HepG2 (cell line): ENCODE data around the gene SLC26A5. TPM values are rescaled to one million over a fixed set of nuclear protein-coding genes. Genes with fewer than 3 reads are reported as not detected.

ENCODE experiments used
- BORCS8-MEF2B ChIP-seq: sonication (generic); formaldehyde crosslinking; IDR thresholded peaks from 2 replicates; pipeline ENCODE4 v1.8.0; 2022; ENCODE audit warnings: mild to moderate bottlenecking, missing genetic modification reagents
- ERF ChIP-seq: IDR thresholded peaks from 2 replicates; pipeline ENCODE4 v1.6.1; 2018; ENCODE audit warnings: missing biosample characterization, missing genetic modification reagents
- GFI1 ChIP-seq: sonication (generic); formaldehyde crosslinking; IDR thresholded peaks from 2 replicates; pipeline ENCODE4 v1.5.0; 2020; ENCODE audit warnings: missing genetic modification reagents, mild to moderate bottlenecking, borderline replicate concordance
- KLF11 ChIP-seq: IDR thresholded peaks from 2 replicates; pipeline ENCODE4 v1.6.1; 2016; ENCODE audit warnings: missing compliant biosample characterization
- MAFG ChIP-seq: sonication (generic); formaldehyde crosslinking; IDR thresholded peaks from 2 replicates; pipeline ENCODE4 v1.5.1; 2020; ENCODE audit warnings: mild to moderate bottlenecking, missing genetic modification reagents
- MIER3 ChIP-seq: IDR thresholded peaks from 2 replicates; pipeline ENCODE4 v1.6.1; 2016; ENCODE audit warnings: missing compliant biosample characterization, borderline replicate concordance
- MXD4 ChIP-seq: IDR thresholded peaks from 2 replicates; pipeline ENCODE4 v1.6.1; 2016; ENCODE audit warnings: mild to moderate bottlenecking, missing biosample characterization, missing genetic modification reagents
- NR2F1 ChIP-seq, 2 experiments: fragments of 450-650 bp in 1 of 2; formaldehyde crosslinking in 1 of 2; IDR thresholded peaks; 2 replicates each; pipeline versions ENCODE4 v1.5.0 to v1.6.1; 2016 to 2020; ENCODE audit warnings: mild to moderate bottlenecking in 1 of 2, missing compliant biosample characterization in 1 of 2, missing genetic modification reagents in 1 of 2, moderate library complexity in 1 of 2
- NR2F2 ChIP-seq: IDR thresholded peaks from 2 replicates; pipeline ENCODE4 v1.6.1; 2012; ENCODE audit warnings: low read depth, inconsistent platforms, borderline replicate concordance
- ONECUT2 ChIP-seq: sonication (generic); formaldehyde crosslinking; IDR thresholded peaks from 2 replicates; pipeline ENCODE4 v1.4.0; 2020; ENCODE audit warnings: missing genetic modification reagents
- PHB2 ChIP-seq: fragments of 450-650 bp; IDR thresholded peaks from 2 replicates; pipeline ENCODE4 v1.6.1; 2018; ENCODE audit not compliant: partially characterized antibody
- RBFOX2 ChIP-seq: fragments of 200-400 bp; formaldehyde crosslinking; IDR thresholded peaks from 2 replicates; pipeline ENCODE4 v1.6.1; 2017; ENCODE audit warnings: low read depth, mild to moderate bottlenecking, low read length
- RBM39 ChIP-seq: fragments of 200-400 bp; formaldehyde crosslinking; IDR thresholded peaks from one replicate; pipeline ENCODE4 v1.6.1; 2018; ENCODE audit warnings: antibody characterized with exemption, mild to moderate bottlenecking, low read depth, low read length; ENCODE audit not compliant: poor library complexity, severe bottlenecking
- SOX6 ChIP-seq, 2 experiments: fragments of 450-650 bp in 1 of 2; sonication (generic) in 1 of 2; formaldehyde crosslinking in 1 of 2; IDR thresholded peaks; 2 replicates each; pipeline versions ENCODE4 v1.4.0 to v1.6.1; 2017 to 2020; ENCODE audit warnings: antibody characterized with exemption in 1 of 2, mild to moderate bottlenecking in 1 of 2, missing genetic modification reagents in 1 of 2
- ZNF230 ChIP-seq: sonication (generic); formaldehyde crosslinking; IDR thresholded peaks from 2 replicates; pipeline ENCODE4 v1.4.0; 2020; ENCODE audit warnings: mild to moderate bottlenecking, missing genetic modification reagents
- ZNF235 ChIP-seq: sonication (generic); formaldehyde crosslinking; IDR thresholded peaks from 2 replicates; pipeline ENCODE4 v1.8.1; 2023; ENCODE audit warnings: mild to moderate bottlenecking, missing genetic modification reagents, borderline replicate concordance
- ZNF441 ChIP-seq: sonication (generic); formaldehyde crosslinking; IDR thresholded peaks from 2 replicates; pipeline ENCODE4 v1.7.0; 2021; ENCODE audit warnings: missing genetic modification reagents, borderline replicate concordance
- ZNF460 ChIP-seq: sonication (generic); formaldehyde crosslinking; IDR thresholded peaks from 2 replicates; pipeline ENCODE4 v1.5.1; 2020; ENCODE audit warnings: missing genetic modification reagents, mild to moderate bottlenecking, borderline replicate concordance
- ZNF709 ChIP-seq: sonication (generic); formaldehyde crosslinking; IDR thresholded peaks from 2 replicates; pipeline ENCODE4 v1.5.0; 2020; ENCODE audit warnings: mild to moderate bottlenecking, missing genetic modification reagents
- polyA plus RNA-seq, 8 experiments: library from polyadenylated mRNA; depleted of rRNA in 3 of 8; stranded (reverse) in 7 of 8; unstranded in 1 of 8; fragments of >200 nt; fragmentation: Illumina TruSeq in 4 of 8; extraction: Trizol in 4 of 8; gene quantifications; 2 replicates each; pipeline versions ENCODE4 v1.2.1 to v1.2.3, GENCODE V29; 2011 to 2016; ENCODE audit warnings: low read depth in 4 of 8, missing spikeins in 1 of 8, mixed read lengths in 1 of 8; ENCODE audit not compliant: insufficient read depth in 1 of 8
- total RNA-seq, 5 experiments: library from RNA; depleted of rRNA; stranded (reverse); fragments of >200 nt; fragmentation: Illumina TruSeq; extraction: Trizol; gene quantifications; 2 replicates each; pipeline ENCODE4 v1.2.3, GENCODE V29; 2016; ENCODE audit warnings: low read depth in 1 of 5
- TF ChIP-seq, protein P1 (sequence below): sonication (generic); formaldehyde crosslinking; IDR thresholded peaks from 2 replicates; pipeline ENCODE4 v1.5.0; 2020; ENCODE audit warnings: missing genetic modification reagents
- TF ChIP-seq, protein P2 (sequence below): sonication (generic); formaldehyde crosslinking; IDR thresholded peaks from 2 replicates; pipeline ENCODE4 v1.5.0; 2020; ENCODE audit warnings: mild to moderate bottlenecking, missing genetic modification reagents
- TF ChIP-seq, protein P3 (sequence below): sonication (generic); formaldehyde crosslinking; IDR thresholded peaks from 2 replicates; pipeline ENCODE4 v1.5.0; 2020; ENCODE audit warnings: mild to moderate bottlenecking, missing genetic modification reagents
- TF ChIP-seq, protein P4 (sequence below): IDR thresholded peaks from 2 replicates; pipeline ENCODE4 v1.6.1; 2016; ENCODE audit warnings: low read depth
- TF ChIP-seq, protein P5 (sequence below): sonication (generic); formaldehyde crosslinking; conservative IDR thresholded peaks from 2 replicates; pipeline ENCODE4 v1.4.0; 2020; ENCODE audit warnings: missing genetic modification reagents

Gene SLC26A5
- total and polyA plus RNA-seq, 2 of the 13 experiments (the other 11 are each of a cell fraction or from before 2014, with no cell fraction given), result 0.08 to 0.11 TPM

DNA sequence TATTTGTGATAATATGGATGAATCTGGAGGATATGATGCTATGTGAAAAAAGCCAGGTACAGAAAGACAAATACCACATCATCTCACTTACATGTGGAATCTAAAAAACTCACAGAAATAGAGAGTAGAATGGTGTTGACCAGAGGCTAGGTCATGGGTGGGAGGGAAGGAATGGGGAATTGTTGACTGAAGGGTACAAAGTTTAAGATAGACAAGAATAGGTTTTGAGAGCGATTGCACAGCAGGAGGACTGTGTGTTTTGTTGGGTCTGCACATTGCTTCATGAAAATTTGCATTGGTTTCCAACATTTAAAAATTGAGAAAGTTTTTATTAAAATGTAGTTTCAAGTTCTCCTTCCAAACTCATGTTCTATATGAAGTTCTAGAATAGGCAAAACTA is 8.4 kb downstream of the SLC26A5 start (continued):
- TF ChIP-seq, protein P1, sequence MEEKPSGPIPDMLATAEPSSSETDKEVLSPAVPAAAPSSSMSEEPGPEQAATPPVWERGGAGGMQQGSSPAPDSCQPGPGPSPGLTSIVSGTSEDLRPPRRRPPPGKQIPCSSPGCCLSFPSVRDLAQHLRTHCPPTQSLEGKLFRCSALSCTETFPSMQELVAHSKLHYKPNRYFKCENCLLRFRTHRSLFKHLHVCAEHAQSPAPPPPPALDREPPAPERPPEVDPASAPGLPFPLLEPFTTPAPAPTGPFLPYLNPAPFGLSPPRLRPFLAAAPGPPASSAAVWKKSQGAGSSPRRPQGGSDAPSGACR (CRISPR knock-in tag), result no peak
- TF ChIP-seq, protein P2, sequence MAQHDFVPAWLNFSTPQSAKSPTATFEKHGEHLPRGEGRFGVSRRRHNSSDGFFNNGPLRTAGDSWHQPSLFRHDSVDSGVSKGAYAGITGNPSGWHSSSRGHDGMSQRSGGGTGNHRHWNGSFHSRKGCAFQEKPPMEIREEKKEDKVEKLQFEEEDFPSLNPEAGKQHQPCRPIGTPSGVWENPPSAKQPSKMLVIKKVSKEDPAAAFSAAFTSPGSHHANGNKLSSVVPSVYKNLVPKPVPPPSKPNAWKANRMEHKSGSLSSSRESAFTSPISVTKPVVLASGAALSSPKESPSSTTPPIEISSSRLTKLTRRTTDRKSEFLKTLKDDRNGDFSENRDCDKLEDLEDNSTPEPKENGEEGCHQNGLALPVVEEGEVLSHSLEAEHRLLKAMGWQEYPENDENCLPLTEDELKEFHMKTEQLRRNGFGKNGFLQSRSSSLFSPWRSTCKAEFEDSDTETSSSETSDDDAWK, result no peak
- TF ChIP-seq, protein P3, sequence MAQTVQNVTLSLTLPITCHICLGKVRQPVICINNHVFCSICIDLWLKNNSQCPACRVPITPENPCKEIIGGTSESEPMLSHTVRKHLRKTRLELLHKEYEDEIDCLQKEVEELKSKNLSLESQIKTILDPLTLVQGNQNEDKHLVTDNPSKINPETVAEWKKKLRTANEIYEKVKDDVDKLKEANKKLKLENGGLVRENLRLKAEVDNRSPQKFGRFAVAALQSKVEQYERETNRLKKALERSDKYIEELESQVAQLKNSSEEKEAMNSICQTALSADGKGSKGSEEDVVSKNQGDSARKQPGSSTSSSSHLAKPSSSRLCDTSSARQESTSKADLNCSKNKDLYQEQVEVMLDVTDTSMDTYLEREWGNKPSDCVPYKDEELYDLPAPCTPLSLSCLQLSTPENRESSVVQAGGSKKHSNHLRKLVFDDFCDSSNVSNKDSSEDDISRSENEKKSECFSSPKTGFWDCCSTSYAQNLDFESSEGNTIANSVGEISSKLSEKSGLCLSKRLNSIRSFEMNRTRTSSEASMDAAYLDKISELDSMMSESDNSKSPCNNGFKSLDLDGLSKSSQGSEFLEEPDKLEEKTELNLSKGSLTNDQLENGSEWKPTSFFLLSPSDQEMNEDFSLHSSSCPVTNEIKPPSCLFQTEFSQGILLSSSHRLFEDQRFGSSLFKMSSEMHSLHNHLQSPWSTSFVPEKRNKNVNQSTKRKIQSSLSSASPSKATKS (CRISPR knock-in tag), result no peak
- no peak for TF ChIP-seq MAFG (CRISPR knock-in tag)
- TF ChIP-seq, protein P4, sequence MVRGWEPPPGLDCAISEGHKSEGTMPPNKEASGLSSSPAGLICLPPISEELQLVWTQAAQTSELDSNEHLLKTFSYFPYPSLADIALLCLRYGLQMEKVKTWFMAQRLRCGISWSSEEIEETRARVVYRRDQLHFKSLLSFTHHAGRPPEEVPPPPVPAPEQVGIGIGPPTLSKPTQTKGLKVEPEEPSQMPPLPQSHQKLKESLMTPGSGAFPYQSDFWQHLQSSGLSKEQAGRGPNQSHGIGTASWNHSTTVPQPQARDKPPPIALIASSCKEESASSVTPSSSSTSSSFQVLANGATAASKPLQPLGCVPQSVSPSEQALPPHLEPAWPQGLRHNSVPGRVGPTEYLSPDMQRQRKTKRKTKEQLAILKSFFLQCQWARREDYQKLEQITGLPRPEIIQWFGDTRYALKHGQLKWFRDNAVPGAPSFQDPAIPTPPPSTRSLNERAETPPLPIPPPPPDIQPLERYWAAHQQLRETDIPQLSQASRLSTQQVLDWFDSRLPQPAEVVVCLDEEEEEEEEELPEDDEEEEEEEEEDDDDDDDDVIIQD (CRISPR knock-in tag), result peak; percentile 81; the same call in 1 of the 2 replicates
- TF ChIP-seq KLF11 (CRISPR knock-in tag), result no peak
- TF ChIP-seq ZNF441 (CRISPR knock-in tag), result no peak
- TF ChIP-seq, protein P5, sequence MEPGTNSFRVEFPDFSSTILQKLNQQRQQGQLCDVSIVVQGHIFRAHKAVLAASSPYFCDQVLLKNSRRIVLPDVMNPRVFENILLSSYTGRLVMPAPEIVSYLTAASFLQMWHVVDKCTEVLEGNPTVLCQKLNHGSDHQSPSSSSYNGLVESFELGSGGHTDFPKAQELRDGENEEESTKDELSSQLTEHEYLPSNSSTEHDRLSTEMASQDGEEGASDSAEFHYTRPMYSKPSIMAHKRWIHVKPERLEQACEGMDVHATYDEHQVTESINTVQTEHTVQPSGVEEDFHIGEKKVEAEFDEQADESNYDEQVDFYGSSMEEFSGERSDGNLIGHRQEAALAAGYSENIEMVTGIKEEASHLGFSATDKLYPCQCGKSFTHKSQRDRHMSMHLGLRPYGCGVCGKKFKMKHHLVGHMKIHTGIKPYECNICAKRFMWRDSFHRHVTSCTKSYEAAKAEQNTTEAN (CRISPR knock-in tag), result no peak
- no peak for TF ChIP-seq BORCS8-MEF2B (CRISPR knock-in tag)
- no peak for TF ChIP-seq RBM39
- TF ChIP-seq MIER3 (CRISPR knock-in tag), result no peak
- no peak for TF ChIP-seq ZNF709 (CRISPR knock-in tag)
- no peak for TF ChIP-seq ZNF460 (CRISPR knock-in tag)
- no peak for TF ChIP-seq SOX6 (IDR thresholded peaks at IDR 0.05)
- peak; percentile 83 for TF ChIP-seq SOX6 (CRISPR knock-in tag; IDR thresholded peaks at IDR 0.05)
- no peak for TF ChIP-seq RBFOX2
- TF ChIP-seq ONECUT2, result no peak
- TF ChIP-seq ZNF235, result no peak
- no peak for TF ChIP-seq GFI1 (CRISPR knock-in tag)
- 0 out of 2 replicates have a peak, but pooled peaks have one; percentile 18 for TF ChIP-seq NR2F2
- TF ChIP-seq MXD4 (CRISPR knock-in tag), result no peak
- TF ChIP-seq ZNF230, result no peak
- TF ChIP-seq PHB2, result no peak
- TF ChIP-seq ERF (CRISPR knock-in tag), result no peak
- no peak for TF ChIP-seq NR2F1 (CRISPR knock-in tag; IDR thresholded peaks at IDR 0.05)
